Prostate gland (tissue), 2 donors: ENCODE results near the gene RPL28.

Experiments used
- CTCF ChIP-seq, 4 experiments: fragments of 200-600 bp in 2 of 4; fragments of 450-650 bp in 2 of 4; sonication (generic) in 2 of 4; IDR thresholded peaks; 1 replicate in 3 of 4; 2 replicates in 1 of 4; pipeline ENCODE4 v1.5.1; 2016 to 2019; ENCODE audit warnings: antibody characterized with exemption in 4 of 4, mild to moderate bottlenecking in 2 of 4, moderate library complexity in 2 of 4
- POLR2A ChIP-seq: fragments of 450-650 bp; IDR thresholded peaks from one replicate; pipeline ENCODE4 v1.6.1; 2016; ENCODE audit warnings: antibody characterized with exemption, mild to moderate bottlenecking
- POLR2AphosphoS5 ChIP-seq: sonication (generic); formaldehyde crosslinking; IDR thresholded peaks from one replicate; pipeline ENCODE4 v1.6.1; 2017; ENCODE audit warnings: antibody characterized with exemption

GRCh38 chr19:55341171-55341588 lies 44.6 kb upstream of the RPL28 start:
- TF ChIP-seq POLR2AphosphoS5 (no peak), CTCF (IDR thresholded peaks at IDR 0.05) (no peak), POLR2A (peak; percentile 11)
